Astrocyte of the cerebellum (primary cell): ENCODE results near the gene HMX2.

Source experiments
- DNase-seq: peaks from one replicate; pipeline ENCODE4 v3.0.0-alpha.2; 2011; ENCODE audit warnings: low read depth
- H3K4me3 ChIP-seq: 2 replicates; pipeline ENCODE4 v1.5.1; 2011; ENCODE audit warnings: mild to moderate bottlenecking, low read depth, low read length, moderate library complexity
- CTCF ChIP-seq: IDR thresholded peaks from 2 replicates; pipeline ENCODE4 v1.5.1; 2012; ENCODE audit warnings: low read length, low read depth, moderate library complexity, mild to moderate bottlenecking; ENCODE audit errors: missing control alignments
- in situ Hi-C: cut with HindIII; loops from 2 replicates; pipeline ENCODE4 v1.10.0; 2017; ENCODE audit warnings: low sequenced_read_pairs

Gene HMX2

GRCh38 chr10:123150986-123151736, 3.2 kb downstream of the HMX2 start:
- in situ Hi-C loops, result no loop called here
- H3K4me3 ChIP-seq, result no peak overlapping the region
- no peak for TF ChIP-seq CTCF
- no peak for DNase-seq

GRCh38 chr10:123151737-123152135, 3.8 kb downstream of the HMX2 start:
- H3K4me3 ChIP-seq, result no peak overlapping the region
- no peak for TF ChIP-seq CTCF
- no peak for DNase-seq
- in situ Hi-C loops, result no loop called here

GRCh38 chr10:123153486-123154091, 5.7 kb downstream of the HMX2 start:
- no peak for TF ChIP-seq CTCF
- in situ Hi-C loops, result no loop called here
- DNase-seq, result no peak
- H3K4me3 ChIP-seq, result no peak overlapping the region

GRCh38 chr10:123154092-123154710, 6.3 kb downstream of the HMX2 start, which contains the start of gene BUB3:
TSS of gene BUB3 (plus strand) at chr10:123154402. CDS start at chr10:123154918, 516 bp downstream.
- in situ Hi-C loops, result no loop called here
- peak; percentile 8 for TF ChIP-seq CTCF
- DNase-seq, result peak; percentile 100
- peak within 1 kb of the TSS; percentile 86 for H3K4me3 ChIP-seq

- no peak for DNase-seq
- in situ Hi-C loops, result no loop called here
- peak overlapping the region; percentile 86 for H3K4me3 ChIP-seq
- no peak for TF ChIP-seq CTCF
These were observed 7.0 kb downstream of the HMX2 start for GRCh38 chr10:123154711-123155505.

GRCh38 chr10:123156078-123156477, 8.1 kb downstream of the HMX2 start:
- in situ Hi-C loops, result no loop called here
- H3K4me3 ChIP-seq, result no peak overlapping the region
- no peak for DNase-seq
- TF ChIP-seq CTCF, result no peak
